ENCODE data around the gene PLXNA3.

PLXNA3 gene

DNA sequence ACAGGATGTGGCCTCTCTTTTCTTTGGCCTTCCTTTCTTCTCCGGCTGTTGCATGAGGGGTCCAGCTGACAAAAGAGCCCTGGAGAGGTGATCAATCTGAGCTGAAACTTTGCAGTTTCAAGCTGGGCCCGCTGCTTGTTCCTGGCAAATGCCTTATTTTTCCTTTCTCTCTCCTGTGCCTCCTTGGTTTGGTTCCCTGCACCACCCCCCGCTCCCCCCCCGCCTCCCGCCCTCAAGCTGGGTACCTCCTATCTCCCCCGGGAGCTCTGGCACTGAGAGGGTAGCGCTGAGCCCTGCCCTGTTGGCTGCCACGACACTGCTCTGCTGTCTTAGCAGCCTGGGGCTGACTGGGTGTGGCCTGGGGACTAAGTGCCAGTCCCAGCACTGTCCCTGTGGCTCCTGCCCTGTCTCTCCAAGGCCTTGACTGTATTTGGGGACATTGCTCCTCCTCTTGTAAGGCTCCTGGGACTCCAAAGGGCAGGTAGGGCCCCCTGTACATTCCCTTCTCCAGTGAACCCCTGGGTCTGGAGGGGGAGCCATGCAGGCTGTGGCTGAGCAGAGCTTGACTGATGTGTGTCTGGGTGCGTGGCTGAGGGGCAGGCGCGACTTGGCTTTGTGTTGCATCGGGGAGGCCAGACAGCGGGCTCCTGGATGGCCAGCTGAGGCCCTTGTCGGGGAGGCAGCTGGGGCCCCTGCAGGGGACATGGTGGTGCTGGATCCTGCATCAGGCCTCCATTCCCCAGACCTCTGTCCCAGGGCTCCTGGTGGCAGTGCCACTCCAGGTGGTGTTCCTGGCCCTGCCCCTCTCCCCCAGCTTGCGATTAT, 1.1 kb downstream of the PLXNA3 start:
- no peak for DNase-seq (ENCODE audit: low read depth in 2 of 2)

DNA sequence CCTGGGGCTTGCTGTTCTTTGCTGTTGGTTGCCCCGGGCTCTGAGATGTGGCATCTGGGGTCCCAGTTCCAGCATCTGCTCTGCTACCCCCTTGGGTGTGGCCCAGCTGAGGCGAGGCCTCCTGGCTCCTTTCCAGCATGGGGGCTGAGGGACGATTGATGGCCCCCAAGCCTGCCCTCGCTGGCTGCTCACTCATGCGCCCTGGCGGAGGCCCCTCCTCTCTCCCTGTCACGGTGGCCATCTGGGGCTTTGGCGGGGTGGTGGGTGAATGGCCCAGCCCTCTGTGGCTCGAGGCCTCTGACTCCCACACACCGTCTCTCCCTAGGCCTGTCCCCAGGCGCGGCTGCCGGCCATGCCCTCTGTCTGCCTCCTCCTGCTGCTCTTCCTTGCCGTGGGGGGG, 1.8 kb downstream of the PLXNA3 start:
- no peak for DNase-seq (ENCODE audit: low read depth in 2 of 2)

DNA sequence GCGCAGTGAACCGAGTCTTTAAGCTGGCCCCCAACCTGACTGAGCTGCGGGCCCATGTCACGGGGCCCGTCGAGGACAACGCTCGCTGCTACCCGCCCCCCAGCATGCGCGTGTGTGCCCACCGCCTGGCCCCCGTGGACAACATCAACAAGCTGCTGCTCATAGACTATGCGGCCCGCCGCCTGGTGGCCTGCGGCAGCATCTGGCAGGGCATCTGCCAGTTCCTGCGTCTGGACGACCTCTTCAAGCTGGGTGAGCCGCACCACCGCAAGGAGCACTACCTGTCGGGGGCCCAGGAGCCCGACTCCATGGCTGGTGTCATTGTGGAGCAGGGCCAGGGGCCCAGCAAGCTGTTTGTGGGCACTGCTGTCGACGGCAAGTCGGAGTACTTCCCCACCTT, 2.2 kb downstream of the PLXNA3 start:
- no peak for DNase-seq (ENCODE audit: low read depth in 2 of 2)

DNA sequence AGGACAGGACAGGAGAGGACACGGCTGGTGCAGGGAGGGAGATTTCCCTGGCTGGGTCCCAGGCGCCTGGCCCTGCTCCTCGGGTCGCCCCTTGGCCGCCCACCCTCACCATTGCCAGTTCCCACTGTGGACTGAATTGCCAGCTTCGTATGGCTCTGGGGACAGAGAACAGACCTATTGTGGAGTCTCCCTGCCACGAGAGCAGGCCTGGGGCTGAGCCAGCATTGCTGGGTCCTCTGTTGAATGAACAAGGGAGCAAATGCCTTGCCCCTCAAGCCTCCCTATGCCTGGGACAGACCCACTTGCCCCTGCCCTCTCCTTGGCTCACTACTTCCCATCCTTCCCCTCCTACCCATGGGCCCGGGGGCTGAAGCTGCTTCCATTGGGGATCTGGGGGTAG, 4.3 kb downstream of the PLXNA3 start:
- DNase-seq (ENCODE audit: low read depth in 2 of 2), result no peak

DNA sequence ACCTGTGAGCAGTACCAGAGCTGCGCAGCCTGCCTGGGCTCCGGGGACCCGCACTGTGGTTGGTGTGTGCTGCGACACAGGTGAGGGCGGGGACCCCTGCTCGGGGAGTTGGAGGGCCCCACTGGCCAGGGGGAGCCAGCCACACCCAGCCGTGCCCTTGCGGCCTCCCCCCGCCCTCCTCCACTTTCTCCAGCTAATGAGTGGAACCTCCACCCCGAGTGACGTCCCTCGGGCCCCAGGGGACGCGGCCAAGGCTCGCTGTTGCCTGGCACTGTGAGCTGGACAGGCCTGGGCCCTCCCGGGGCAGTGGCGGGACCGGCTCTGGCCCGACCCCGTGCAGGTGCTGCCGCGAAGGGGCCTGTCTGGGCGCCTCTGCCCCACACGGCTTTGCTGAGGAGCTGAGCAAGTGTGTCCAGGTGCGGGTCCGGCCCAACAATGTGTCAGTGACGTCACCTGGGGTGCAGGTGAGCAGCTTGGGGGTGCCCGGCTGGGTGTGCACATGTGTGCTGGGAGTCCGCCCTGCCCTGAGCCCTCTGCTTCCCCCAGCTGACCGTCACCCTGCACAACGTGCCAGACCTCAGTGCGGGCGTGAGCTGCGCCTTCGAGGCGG, 5.6 kb downstream of the PLXNA3 start:
- no peak for DNase-seq (ENCODE audit: low read depth in 2 of 2)

DNA sequence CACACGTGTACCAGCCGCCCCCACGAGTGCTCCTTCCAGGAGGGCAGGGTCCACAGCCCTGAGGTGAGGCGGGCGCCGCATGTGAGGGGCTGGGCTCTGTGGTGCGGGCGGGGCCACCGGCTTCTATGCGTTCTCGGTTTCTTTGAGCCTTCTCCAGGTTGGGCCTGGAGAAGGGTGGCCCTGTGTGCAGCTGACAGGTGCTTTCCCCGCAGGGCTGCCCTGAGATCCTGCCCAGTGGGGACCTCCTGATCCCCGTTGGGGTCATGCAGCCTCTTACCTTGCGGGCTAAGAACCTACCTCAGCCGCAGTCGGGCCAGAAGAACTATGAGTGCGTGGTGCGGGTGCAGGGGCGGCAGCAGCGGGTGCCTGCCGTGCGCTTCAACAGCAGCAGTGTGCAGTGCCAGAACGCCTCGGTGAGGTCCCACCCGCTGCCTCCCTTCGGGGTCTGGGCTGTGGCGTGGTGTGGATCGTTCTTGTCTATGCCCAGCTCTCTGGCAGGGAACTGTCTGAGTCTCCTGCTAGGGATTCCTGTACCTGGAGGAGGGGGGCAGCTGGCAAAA, 6.8 kb downstream of the PLXNA3 start:
- DNase-seq (ENCODE audit: low read depth in 2 of 2), result no peak

DNA sequence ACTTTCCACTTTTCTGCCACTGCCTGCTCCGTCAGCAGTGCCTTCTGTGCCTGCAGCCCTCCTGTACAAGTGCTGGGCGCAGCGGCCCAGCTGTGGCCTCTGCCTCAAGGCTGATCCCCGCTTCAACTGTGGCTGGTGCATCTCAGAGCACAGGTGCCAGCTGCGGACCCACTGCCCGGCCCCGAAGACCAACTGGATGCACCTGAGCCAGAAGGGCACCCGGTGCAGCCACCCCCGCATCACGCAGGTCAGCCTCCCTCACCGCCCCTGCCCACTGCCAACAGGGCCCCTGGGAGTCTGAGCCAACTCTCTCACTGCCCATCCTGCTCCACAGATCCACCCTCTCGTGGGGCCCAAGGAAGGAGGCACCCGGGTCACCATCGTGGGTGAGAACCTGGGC, 7.5 kb downstream of the PLXNA3 start:
- no peak for DNase-seq (ENCODE audit: low read depth in 2 of 2)

DNA sequence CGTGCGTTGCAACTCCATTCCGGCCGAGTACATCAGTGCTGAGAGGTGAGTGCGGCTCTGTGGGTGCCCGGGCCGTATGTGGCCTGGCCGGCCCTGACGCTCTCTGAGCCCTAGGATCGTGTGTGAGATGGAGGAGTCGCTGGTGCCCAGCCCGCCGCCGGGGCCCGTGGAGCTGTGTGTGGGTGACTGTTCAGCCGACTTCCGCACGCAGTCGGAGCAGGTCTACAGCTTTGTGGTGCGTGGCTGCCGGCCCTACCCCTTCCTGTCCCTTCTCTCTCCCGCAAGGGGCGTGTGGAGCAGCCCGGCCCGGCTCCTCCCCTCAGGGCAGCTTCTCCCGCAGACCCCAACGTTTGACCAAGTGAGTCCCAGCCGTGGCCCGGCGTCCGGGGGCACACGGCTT, 8.0 kb downstream of the PLXNA3 start:
- no peak for DNase-seq (ENCODE audit: low read depth in 2 of 2)

DNA sequence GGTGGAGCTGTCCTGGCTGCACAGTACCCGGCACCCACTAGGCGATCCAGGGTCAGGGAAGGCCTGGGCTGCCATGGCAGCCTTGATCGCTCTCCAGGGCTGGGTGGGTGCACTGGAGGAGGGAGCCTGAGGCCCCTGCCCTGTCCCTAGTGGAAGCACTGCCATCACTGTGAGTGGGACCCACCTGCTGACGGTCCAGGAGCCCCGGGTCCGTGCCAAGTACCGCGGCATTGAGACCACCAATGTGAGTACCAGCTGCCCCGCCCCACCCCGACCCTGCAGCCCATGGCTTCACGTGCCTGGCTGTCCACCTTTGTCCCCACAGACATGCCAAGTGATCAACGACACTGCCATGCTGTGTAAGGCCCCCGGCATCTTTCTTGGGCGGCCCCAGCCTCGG, 8.8 kb downstream of the PLXNA3 start:
- DNase-seq (ENCODE audit: low read depth in 2 of 2), result no peak

DNA sequence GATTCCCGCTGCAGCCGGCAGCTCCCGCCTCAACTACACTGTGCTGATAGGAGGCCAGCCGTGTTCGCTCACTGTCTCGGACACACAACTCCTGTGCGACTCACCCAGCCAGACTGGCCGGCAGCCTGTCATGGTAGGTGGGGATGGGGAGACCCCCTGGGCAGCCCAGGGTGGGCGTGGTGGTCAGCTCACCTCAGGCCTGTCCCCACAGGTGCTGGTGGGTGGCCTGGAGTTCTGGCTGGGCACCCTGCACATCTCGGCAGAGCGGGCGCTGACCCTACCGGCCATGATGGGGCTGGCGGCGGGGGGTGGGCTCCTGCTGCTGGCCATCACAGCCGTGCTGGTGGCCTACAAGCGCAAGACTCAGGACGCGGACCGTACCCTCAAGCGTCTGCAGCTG, 9.5 kb downstream of the PLXNA3 start:
- no peak for DNase-seq (ENCODE audit: low read depth in 2 of 2)

DNA sequence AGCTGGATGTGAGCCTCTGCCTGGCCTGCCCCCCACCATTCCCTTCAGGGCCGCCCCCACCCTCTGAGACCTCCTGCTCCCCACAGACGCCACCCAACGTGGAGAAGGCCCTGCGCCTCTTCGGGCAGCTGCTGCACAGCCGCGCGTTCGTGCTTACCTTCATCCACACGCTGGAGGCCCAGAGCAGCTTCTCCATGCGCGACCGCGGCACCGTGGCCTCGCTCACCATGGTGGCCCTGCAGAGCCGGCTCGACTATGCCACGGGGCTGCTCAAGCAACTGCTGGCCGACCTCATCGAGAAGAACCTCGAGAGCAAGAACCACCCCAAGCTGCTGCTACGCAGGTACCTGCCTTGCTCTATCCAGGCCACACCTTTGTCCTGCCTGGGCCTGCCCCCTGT, 10.1 kb downstream of the PLXNA3 start:
- no peak for DNase-seq (ENCODE audit: low read depth in 2 of 2)

DNA sequence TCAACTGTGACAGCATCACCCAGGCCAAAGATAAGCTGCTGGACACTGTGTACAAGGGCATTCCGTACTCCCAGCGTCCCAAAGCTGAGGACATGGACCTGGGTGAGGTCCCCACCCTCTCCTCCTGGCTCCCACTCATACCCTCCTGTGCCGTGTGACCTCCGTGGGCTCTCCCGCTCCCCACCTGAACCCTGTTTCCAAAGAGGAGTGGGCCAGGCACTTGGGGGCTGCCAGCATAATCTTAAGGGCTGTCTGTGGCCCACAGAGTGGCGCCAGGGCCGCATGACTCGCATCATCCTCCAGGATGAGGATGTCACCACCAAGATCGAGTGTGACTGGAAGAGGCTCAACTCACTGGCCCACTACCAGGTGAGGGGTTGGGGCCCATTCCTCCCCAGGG, 11.0 kb downstream of the PLXNA3 start:
- no peak for DNase-seq (ENCODE audit: low read depth in 2 of 2)

DNA sequence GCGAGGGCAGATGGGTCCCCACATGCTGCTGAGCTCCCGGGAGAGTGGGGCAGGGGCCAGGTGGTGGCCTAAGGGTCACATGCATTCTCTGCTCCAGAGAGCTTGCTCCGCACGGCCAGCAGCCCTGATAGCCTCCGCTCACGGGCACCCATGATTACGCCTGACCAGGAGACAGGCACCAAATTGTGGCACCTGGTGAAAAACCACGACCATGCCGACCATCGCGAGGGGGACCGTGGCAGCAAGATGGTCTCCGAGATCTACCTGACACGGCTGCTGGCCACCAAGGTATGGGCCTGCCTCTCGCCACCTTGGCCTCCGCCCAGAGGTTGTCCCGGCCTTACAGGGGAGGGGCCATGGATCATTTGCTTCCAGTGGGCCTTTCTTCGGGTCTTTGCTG, 11.8 kb downstream of the PLXNA3 start:
- DNase-seq (ENCODE audit: low read depth in 2 of 2), result no peak

DNA sequence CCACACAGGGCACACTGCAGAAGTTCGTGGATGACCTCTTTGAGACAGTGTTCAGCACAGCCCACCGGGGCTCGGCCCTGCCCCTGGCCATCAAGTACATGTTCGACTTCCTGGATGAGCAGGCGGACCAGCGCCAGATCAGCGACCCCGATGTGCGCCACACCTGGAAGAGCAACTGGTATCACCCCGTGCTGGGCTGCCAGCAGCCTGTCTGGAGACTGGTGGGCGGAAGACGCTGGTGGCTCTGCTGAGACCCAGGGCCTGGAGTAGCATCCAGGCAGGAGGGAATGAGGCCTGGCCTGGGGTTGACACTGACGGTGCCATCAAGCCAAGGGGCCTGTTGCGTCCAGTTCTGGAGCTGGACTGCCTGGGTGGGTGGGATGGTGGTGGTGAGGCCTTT, 12.4 kb downstream of the PLXNA3 start:
- DNase-seq (ENCODE audit: low read depth in 2 of 2), result no peak

DNA sequence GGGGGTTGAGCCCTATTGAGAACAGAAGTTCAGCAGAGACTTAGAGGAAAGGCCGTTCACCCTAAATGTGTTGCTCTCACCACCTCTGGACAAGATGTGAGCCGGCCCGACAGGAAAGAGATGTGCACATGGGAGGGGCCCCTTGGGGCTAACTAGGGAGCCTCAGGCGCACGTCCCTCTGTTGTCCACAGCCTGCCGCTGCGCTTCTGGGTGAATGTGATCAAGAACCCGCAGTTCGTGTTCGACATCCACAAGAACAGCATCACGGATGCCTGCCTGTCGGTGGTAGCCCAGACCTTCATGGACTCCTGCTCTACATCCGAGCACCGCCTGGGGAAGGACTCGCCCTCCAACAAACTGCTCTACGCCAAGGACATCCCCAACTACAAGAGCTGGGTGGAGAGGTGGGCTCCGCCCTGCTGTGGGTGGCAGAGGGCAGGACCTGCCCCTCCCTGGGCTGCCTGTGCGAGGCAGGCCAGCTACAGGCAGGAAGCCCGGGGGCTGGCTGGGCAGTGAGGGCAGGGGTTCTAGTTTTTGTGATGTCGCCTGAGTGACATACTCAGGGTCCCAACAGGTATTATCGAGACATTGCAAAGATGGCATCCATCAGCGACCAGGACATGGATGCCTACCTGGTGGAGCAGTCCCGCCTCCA, 13.0 kb downstream of the PLXNA3 start:
- DNase-seq (ENCODE audit: low read depth in 2 of 2), result no peak

DNA sequence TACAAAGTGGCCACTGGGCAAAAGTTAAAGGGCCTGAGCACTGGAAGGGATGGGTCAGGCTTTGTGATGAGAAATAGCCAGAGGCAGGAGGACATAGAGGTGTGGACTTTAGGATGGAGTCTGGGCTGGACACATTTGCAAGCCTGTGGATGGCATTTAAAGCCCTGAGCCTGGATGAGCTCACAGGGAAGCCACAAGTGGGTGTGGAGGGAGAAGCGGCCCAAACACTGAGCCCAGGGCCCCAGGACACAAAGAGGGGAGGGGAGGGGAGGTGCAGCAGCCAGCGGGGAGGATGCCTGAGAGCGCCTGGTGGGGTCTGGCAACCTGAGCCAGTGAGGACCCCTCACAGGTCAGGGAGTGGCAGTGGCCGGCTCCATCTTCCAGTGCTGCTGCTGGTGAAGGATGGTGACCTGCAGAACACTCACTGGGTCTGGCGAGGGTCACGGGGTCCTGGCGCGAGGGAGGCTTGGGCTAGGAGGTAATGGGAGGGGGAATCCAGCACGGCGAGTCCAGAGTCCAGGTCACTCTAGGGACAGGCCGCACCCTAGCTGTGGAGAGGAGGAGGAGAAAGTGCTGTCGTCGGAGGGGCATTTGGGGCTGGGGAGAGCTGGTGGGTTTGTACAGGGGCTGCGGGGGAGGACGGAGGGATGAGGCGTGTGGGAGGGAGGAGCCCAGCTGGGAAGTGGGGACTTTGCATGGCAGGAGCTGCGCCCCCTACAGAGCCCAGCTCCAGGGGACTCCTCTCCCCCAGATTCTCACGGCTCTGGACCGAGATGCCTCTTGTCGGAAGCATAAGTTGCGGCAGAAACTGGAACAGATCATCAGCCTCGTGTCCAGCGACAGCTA, 14.0 kb downstream of the PLXNA3 start:
- no peak for DNase-seq (ENCODE audit: low read depth in 2 of 2)

DNA sequence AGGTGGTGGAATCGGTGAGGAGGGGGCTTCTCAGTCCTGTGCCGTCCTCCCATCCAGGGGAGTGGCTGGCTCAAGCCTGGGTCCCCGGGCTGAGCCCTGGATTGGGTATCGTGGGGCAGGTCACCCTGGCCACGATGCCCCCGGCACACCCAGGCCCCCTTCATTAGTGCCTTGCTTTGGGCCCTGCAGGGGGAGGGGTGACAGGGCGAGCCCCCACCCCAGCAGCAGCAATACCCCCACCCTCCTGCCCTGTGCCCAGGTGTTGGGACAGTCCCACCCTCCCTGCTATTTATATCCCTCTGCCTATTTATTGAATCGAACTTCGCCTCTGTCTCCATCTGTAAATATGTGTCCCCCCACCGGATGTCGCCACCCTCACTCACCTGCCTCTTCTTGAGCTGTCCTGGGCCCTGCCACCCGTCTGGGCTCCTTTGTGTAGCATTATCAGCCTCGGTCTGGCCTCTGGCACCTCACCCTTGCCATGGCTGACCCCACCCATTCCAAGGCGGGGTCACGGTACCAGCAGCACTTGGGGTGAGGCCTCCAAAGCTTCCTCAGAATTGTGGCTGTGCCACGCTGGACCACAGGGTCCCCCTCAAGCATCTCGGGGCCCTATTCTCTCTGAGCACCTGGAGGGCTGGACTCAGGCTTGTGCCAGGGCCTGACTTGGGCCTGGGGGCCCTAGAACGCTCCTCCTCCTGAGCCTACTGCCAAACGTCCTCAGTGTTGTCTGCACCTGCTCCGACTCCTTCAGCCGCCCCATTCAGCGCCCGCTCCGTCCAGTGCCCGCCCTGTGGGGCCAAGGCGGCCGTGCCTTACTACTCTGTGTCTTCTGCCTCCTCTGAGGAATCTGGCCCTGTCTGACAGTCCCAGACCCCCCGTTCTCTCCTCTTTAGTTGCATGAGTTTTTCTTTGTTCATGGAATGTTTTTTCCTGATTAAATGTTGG, 14.9 kb downstream of the PLXNA3 start:
- no peak for DNase-seq (ENCODE audit: low read depth in 2 of 2)

DNA sequence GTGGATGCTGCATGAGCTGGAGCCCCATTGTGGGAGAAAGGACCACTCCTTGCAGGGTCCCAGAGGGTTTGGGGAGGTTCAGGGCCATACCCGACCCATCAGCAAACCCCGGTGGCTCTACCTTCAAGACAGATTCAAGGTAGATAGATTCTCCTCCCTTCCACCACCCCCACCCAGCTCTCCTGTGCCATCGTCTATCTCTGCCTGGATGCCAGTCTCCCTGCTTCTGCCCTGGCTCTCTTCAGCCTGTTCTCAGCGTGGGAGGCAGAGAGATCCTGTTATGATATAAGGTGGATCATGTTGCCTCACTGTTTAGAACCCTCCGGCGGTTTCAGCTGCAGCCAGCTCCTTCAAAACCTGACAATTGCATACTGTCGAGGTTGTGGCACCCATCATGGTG, 15.6 kb downstream of the PLXNA3 start:
- no peak for DNase-seq (ENCODE audit: low read depth in 2 of 2)

DNA sequence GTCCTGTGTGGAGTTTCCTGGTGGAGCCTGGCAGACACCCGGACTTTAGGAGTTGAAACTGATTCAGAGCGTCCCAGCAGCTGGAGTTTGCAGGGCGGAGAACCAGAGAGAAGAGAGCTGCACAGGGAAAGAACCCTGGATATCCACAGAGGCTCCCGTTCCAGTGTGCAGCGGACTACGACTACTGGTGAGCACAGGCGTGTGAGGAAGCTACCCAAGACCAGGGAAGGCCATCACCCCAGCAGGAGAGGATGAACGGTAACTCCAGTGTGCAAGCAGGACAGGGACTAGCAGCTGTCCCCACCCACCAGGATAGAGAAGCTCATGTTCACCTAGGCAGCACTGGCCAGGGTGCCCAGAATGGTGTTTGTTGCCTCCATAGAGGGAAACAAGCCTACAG, 18.7 kb downstream of the PLXNA3 start:
- no peak for DNase-seq (ENCODE audit: low read depth in 2 of 2)

DNA sequence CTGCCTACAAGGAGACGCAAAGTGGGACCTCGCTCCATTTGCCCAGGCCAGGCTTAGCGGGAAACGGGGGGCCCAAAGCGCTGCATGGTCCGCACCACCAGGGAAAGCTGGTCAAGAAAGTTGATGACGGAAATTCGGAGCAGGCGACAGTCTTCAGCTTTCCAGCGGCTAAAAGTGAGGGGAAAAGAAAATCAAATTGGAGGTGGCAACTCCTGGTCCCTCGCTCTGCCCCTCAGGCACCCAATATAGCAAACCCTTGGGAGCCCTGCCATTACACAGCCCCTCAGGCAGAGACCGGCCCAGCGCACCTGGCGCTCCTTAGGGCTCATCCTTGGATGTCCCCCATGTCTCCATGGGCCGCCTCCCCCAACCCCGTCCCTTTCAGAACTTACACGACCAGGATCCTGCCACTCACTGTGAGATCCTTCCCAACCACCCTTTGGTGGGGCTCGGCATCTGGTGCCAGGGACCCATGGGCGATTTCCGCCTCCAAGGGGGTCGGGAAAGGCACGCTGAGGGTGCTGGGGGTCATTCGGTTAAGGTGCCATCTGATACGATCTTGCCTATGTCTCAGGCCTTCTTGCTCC, 19.9 kb downstream of the PLXNA3 start:
- no peak for DNase-seq (ENCODE audit: low read depth in 2 of 2)

Measured in stimulated activated CD8-positive, alpha-beta memory T cell treated with anti-CD3 and anti-CD28 coated beads, Interleukin-7, amount 100 ng/mL, for 4 hours (primary cell).